Breast epithelium (tissue), 3 donors: Measurements from ENCODE around the gene MTUS2.

Experiments
- CTCF ChIP-seq, 3 donors: fragments of 450-650 bp; IDR thresholded peaks; one replicate each; pipeline ENCODE4 v1.5.1; 2016 to 2017; ENCODE audit warnings: antibody characterized with exemption in 3 of 3, mild to moderate bottlenecking in 3 of 3, moderate library complexity in 3 of 3
- POLR2A ChIP-seq: fragments of 450-650 bp; IDR thresholded peaks from one replicate; pipeline ENCODE4 v1.6.1; 2016; ENCODE audit warnings: antibody characterized with exemption, mild to moderate bottlenecking, moderate library complexity

- TF ChIP-seq POLR2A (no peak), CTCF (IDR thresholded peaks at IDR 0.05) (no peak)
Measured at GRCh38 chr13:29405401-29405800, 585.3 kb downstream of the MTUS2 start.
